Astrocyte (in vitro differentiated cells and primary cell): ENCODE measurements around the gene PROSER2.

Experiments
- CTCF ChIP-seq: IDR thresholded peaks from 2 replicates; pipeline ENCODE4 v1.5.1; 2011; ENCODE audit warnings: low read depth, mild to moderate bottlenecking, inconsistent platforms, low read length, moderate library complexity; ENCODE audit not compliant: insufficient read depth
- EZH2 ChIP-seq: IDR thresholded peaks from 2 replicates; pipeline ENCODE4 v1.6.1; 2012; ENCODE audit warnings: mild to moderate bottlenecking, low read length, inconsistent platforms; ENCODE audit not compliant: insufficient read depth

- TF ChIP-seq CTCF: no peak
- TF ChIP-seq EZH2: no peak
Observed at GRCh38 chr10:11810973-11811372, 12.2 kb upstream of the PROSER2 start.
